Spleen (tissue), 7 donors: Measurements from ENCODE around the gene PLS3.

Source experiments
- CTCF ChIP-seq, 11 experiments: fragments of 200-600 bp in 7 of 11; fragments of 450-650 bp in 4 of 11; sonication (generic) in 4 of 11; IDR thresholded peaks in 8 of 11; conservative IDR thresholded peaks in 3 of 11; 1 replicate in 7 of 11; 2 replicates in 4 of 11; pipeline versions ENCODE4 v1.4.0 to v1.8.0; 2016 to 2021; ENCODE audit warnings: antibody characterized with exemption in 11 of 11, inconsistent platforms in 4 of 11, mild to moderate bottlenecking in 1 of 11
- POLR2A ChIP-seq, 3 donors: fragments of 450-650 bp; IDR thresholded peaks; one replicate each; pipeline ENCODE4 v1.5.1; 2017; ENCODE audit warnings: antibody characterized with exemption in 3 of 3, mild to moderate bottlenecking in 1 of 3
- donor health status: DM: no; HTN: no; CAD: no; lungs with moderate emphysema.
- donor health status: DM: no; HTN: no; CAD: no.
- donor health status: DM: no; HTN: no; CAD: no.

GRCh38 chrX:115693476-115693875 is 132.5 kb downstream of the PLS3 start:
- TF ChIP-seq CTCF (IDR thresholded peaks at IDR 0.05 in 8 of 11, conservative IDR thresholded peaks at IDR 0.05 in 3 of 11) (no peak), POLR2A (IDR thresholded peaks at IDR 0.05) (no peak)
